Omental fat pad (tissue), 4 donors: ENCODE measurements around the gene FIZ1. TPM values are rescaled to one million over a fixed set of nuclear protein-coding genes. Genes with fewer than 3 reads are reported as not detected.
A peak's percentile ranks its signal among the peaks of the same experiment; 100 is the strongest.

ENCODE experiments used
- ATAC-seq: fragments of 150-250 bp; one replicate; pipeline ENCODE4 v1.9.1; 2016; ENCODE audit warnings: mild to moderate bottlenecking, moderate library complexity; ENCODE audit not compliant: low FRiP score
- DNase-seq: peaks from one replicate; pipeline ENCODE4 v3.0.0-alpha.2; 2019; ENCODE audit warnings: low spot score
- CTCF ChIP-seq, 3 donors: fragments of 450-650 bp; IDR thresholded peaks; one replicate each; pipeline ENCODE4 v1.5.1; 2016 to 2017; ENCODE audit warnings: antibody characterized with exemption in 3 of 3, mild to moderate bottlenecking in 3 of 3, moderate library complexity in 2 of 3
- total RNA-seq, 4 donors: library from RNA; depleted of rRNA; stranded (reverse); fragments of >200 nt; gene quantifications; one replicate each; pipeline ENCODE4 v1.1.0, GENCODE V29; 2016

FIZ1 gene
- total RNA-seq, 4 donors from 2014 or later = 4.2 to 7.1 (median 5.0) TPM

GRCh38 chr19:55567708-55568328 is 31.5 kb downstream of the FIZ1 start:
- ATAC-seq = no peak
- no peak for TF ChIP-seq CTCF (IDR thresholded peaks at IDR 0.05)
- no peak for DNase-seq

GRCh38 chr19:55566823-55567222 is 32.5 kb downstream of the FIZ1 start:
- DNase-seq (no peak), ATAC-seq (no peak)
- no peak for TF ChIP-seq CTCF (IDR thresholded peaks at IDR 0.05)

- ATAC-seq (peak; percentile 93), DNase-seq (peak; percentile 41)
- TF ChIP-seq CTCF (IDR thresholded peaks at IDR 0.05) = no peak
Observed at GRCh38 chr19:55563261-55563690, 36.0 kb downstream of the FIZ1 start.

- ATAC-seq (no peak), DNase-seq (no peak)
- no peak for TF ChIP-seq CTCF (IDR thresholded peaks at IDR 0.05)
Observed at GRCh38 chr19:55559684-55560083, 39.6 kb downstream of the FIZ1 start.

- no peak for ATAC-seq
- no peak for TF ChIP-seq CTCF (IDR thresholded peaks at IDR 0.05)
- DNase-seq = no peak
Observed at GRCh38 chr19:55554741-55555152, 44.6 kb downstream of the FIZ1 start.

- DNase-seq = no peak
- no peak for ATAC-seq
- TF ChIP-seq CTCF (IDR thresholded peaks at IDR 0.05) = no peak
Observed at GRCh38 chr19:55554302-55554701, 45.0 kb downstream of the FIZ1 start.
